ENCODE data around the gene FUOM. TPM values are rescaled to one million over a fixed set of nuclear protein-coding genes. Genes with fewer than 3 reads are reported as not detected.

Gene FUOM
- total RNA-seq, 1 experiment from 2014 or later: 41.8 TPM

DNA sequence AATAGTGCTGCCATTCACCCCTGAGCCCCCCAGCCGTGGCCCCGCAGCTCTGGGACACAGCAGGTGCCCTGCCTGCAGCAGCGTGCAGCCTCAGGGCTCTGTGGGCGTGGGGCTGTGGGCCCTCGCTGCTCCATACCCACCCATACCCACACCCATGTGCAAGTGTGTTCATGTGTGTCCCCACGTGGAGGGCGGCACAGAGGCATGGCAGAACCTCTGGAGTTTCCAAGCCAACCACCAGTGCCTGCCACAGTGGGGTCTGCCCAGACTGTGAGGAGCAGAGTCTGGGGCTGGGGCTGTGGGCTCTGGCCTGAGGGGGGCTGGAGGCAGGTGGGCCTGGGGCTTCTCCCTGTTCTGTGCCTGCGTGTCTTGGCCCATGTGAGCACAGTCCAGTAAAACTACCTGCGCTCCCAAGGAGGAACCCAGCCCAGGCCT lies 8.2 kb downstream of the FUOM start:
- no peak for DNase-seq
- Histone ChIP-seq H2BK12ac (ENCODE audit: insufficient read length, low read depth, low read length) (no peak overlapping the region), H3K23me2 (ENCODE audit: insufficient read length, low read depth, low read length, poor library complexity, severe bottlenecking) (no peaks in the 10 kb centered on the region), H4K91ac (ENCODE audit: insufficient read length, low read depth, low read length) (no peak overlapping the region), H3K79me2 (ENCODE audit: insufficient read depth, low read length) (no peaks in the 10 kb centered on the region), H2BK15ac (ENCODE audit: low read depth, low read length) (no peak overlapping the region), H4K8ac (replicated peaks; ENCODE audit: insufficient read length, low read depth, low read length) (no peak overlapping the region), H3K23ac (ENCODE audit: insufficient read length, low read depth, low read length) (no peak overlapping the region), H2AK5ac (ENCODE audit: insufficient read length, low read length) (no peak overlapping the region), H4K5ac (ENCODE audit: insufficient read length, low read depth, low read length) (no peak overlapping the region), H3K27ac (ENCODE audit: insufficient read length, low read depth, low read length) (no peak overlapping the region), H2BK20ac (ENCODE audit: low read depth, low read length, poor library complexity, severe bottlenecking) (no peak overlapping the region), H3T11ph (ENCODE audit: low read length) (no peak overlapping the region), H4K20me1 (ENCODE audit: control insufficient read depth, insufficient read depth, insufficient read length) (no peaks in the 10 kb centered on the region), H3K4me1 (ENCODE audit: insufficient read depth, low read length) (no peaks in the 10 kb centered on the region), H3K9me3 (ENCODE audit: control insufficient read depth, low read depth, low read length) (no peaks in the 10 kb centered on the region), H3K27me3 (ENCODE audit: insufficient read depth, low read length) (no peaks in the 10 kb centered on the region; the same call in 1 of the 2 replicates), H3K9ac (ENCODE audit: extremely low read depth, insufficient read length, low read length) (no peak overlapping the region), H2BK120ac (ENCODE audit: low read depth, low read length, poor library complexity, severe bottlenecking) (no peak overlapping the region), H3K4me2 (ENCODE audit: insufficient read depth, insufficient read length, low read length) (no peak overlapping the region), H3K4ac (ENCODE audit: low read depth, low read length) (no peak overlapping the region), H3K14ac (ENCODE audit: insufficient read depth, low read length) (no peak overlapping the region), H3K56ac (ENCODE audit: insufficient read length, low read depth, low read length) (no peak overlapping the region), H2AFZ (ENCODE audit: low read length) (no peak overlapping the region), H3K18ac (ENCODE audit: insufficient read length, low read depth, low read length) (no peak overlapping the region), H2BK5ac (ENCODE audit: insufficient read length, low read length) (no peak overlapping the region), H3K79me1 (ENCODE audit: insufficient read depth, low read depth, low read length, poor library complexity, severe bottlenecking) (no peaks in the 10 kb centered on the region)
- Mint-ChIP-seq H3K27ac (no peak overlapping the region), H3K4me1 (peaks cover 4 to 28% of the 10 kb centered on the region in 2 experiments; a peak in 3 of 4 replicates), H3K9me3 (no peaks in the 10 kb centered on the region; a peak in 1 of 5 replicates), H3K36me3 (ENCODE audit: insufficient read depth in 1 of 3, low read depth in 3 of 3) (no peaks in the 10 kb centered on the region; a peak in 1 of 7 replicates), H3K4me3 (no peak overlapping the region), H3K27me3 (ENCODE audit: low read depth) (peaks cover 16% of the 10 kb centered on the region)
- TF ChIP-seq, protein P1, sequence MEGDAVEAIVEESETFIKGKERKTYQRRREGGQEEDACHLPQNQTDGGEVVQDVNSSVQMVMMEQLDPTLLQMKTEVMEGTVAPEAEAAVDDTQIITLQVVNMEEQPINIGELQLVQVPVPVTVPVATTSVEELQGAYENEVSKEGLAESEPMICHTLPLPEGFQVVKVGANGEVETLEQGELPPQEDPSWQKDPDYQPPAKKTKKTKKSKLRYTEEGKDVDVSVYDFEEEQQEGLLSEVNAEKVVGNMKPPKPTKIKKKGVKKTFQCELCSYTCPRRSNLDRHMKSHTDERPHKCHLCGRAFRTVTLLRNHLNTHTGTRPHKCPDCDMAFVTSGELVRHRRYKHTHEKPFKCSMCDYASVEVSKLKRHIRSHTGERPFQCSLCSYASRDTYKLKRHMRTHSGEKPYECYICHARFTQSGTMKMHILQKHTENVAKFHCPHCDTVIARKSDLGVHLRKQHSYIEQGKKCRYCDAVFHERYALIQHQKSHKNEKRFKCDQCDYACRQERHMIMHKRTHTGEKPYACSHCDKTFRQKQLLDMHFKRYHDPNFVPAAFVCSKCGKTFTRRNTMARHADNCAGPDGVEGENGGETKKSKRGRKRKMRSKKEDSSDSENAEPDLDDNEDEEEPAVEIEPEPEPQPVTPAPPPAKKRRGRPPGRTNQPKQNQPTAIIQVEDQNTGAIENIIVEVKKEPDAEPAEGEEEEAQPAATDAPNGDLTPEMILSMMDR (conservative IDR thresholded peaks at IDR 0.05): no peak
- WGBS (ENCODE audit: extremely low coverage, insufficient read length, low lambda C conversion rate): no CpG with 5 or more reads among the region's 9 CpGs
